Neural cell (in vitro differentiated cells): Measurements from ENCODE around the gene NFX1. TPM values are rescaled to one million over a fixed set of nuclear protein-coding genes. Genes with fewer than 3 reads are reported as not detected.

ENCODE experiments used
- H2AFZ ChIP-seq: fragments of 200-600, 300-800 bp; sonication (generic), shearing (Covaris generic); 2 replicates; pipeline ENCODE4 v1.6.0; 2014; ENCODE audit warnings: low read depth, mild to moderate bottlenecking, antibody characterized with exemption, low read length, moderate library complexity
- H3F3A ChIP-seq: fragments of 200-600 bp; shearing (Covaris generic); 2 replicates; pipeline ENCODE4 v1.6.1; 2016; ENCODE audit warnings: mild to moderate bottlenecking, moderate library complexity, mixed read lengths, antibody characterized with exemption, low read length; ENCODE audit not compliant: insufficient read depth, poor library complexity, severe bottlenecking
- H3K27ac ChIP-seq: fragments of 200-600, 300-800 bp; sonication (generic), shearing (Covaris generic); 2 replicates; pipeline ENCODE4 v1.5.1; 2014; ENCODE audit warnings: mild to moderate bottlenecking, low read length, moderate library complexity
- H3K27me3 ChIP-seq: fragments of 300-800, 200-600 bp; sonication (generic), shearing (Covaris generic); 2 replicates; pipeline ENCODE4 v1.6.0; 2014; ENCODE audit warnings: mild to moderate bottlenecking, low read depth, low read length, moderate library complexity; ENCODE audit not compliant: insufficient read depth
- H3K36me3 ChIP-seq: fragments of 300-800, 200-600 bp; sonication (generic), shearing (Covaris generic); 2 replicates; pipeline ENCODE4 v1.5.1; 2014; ENCODE audit warnings: mild to moderate bottlenecking, antibody characterized with exemption, low read length, moderate library complexity; ENCODE audit not compliant: insufficient read depth
- H3K4me2 ChIP-seq: fragments of 300-800, 200-600 bp; sonication (generic), shearing (Covaris generic); 2 replicates; pipeline ENCODE4 v1.6.0; 2014; ENCODE audit warnings: mild to moderate bottlenecking, low read length
- H3K4me3 ChIP-seq: fragments of 300-800, 200-600 bp; sonication (generic), shearing (Covaris generic); 2 replicates; pipeline ENCODE4 v1.5.1; 2014; ENCODE audit warnings: mild to moderate bottlenecking, low read length, moderate library complexity
- H3K79me2 ChIP-seq: fragments of 200-600 bp; shearing (Covaris generic); replicated peaks from 2 replicates; pipeline ENCODE4 v1.6.0; 2014; ENCODE audit warnings: mild to moderate bottlenecking, low read length, moderate library complexity; ENCODE audit not compliant: insufficient read depth
- H3K9ac ChIP-seq: fragments of 300-800, 200-600 bp; sonication (generic), shearing (Covaris generic); 2 replicates; pipeline ENCODE4 v1.6.1; 2016; ENCODE audit warnings: mild to moderate bottlenecking, low read length, mixed read lengths
- H3K9me2 ChIP-seq: fragments of 200-600 bp; shearing (Covaris generic); 2 replicates; pipeline ENCODE4 v1.6.1; 2016; ENCODE audit warnings: mild to moderate bottlenecking, low read length, mixed read lengths; ENCODE audit not compliant: insufficient read depth
- H3K9me3 ChIP-seq: fragments of 200-600, 300-800 bp; sonication (generic), shearing (Covaris generic); 2 replicates; pipeline ENCODE4 v1.6.1; 2016; ENCODE audit warnings: mild to moderate bottlenecking, mixed run types, low read length, moderate library complexity, mixed read lengths
- H4K20me1 ChIP-seq: fragments of 200-600 bp; shearing (Covaris generic); 2 replicates; pipeline ENCODE4 v1.6.1; 2016; ENCODE audit warnings: mild to moderate bottlenecking, mixed run types; ENCODE audit not compliant: insufficient read depth
- EP300 ChIP-seq: fragments of 450-650 bp; conservative IDR thresholded peaks from 2 replicates; pipeline ENCODE4 v1.6.1; 2014; ENCODE audit warnings: antibody characterized with exemption, mild to moderate bottlenecking, moderate library complexity; ENCODE audit not compliant: poor library complexity, severe bottlenecking
- EZH2 ChIP-seq: fragments of 200-600, 300-800 bp; shearing (Covaris generic), sonication (generic); IDR thresholded peaks from 2 replicates; pipeline ENCODE4 v1.6.1; 2014; ENCODE audit warnings: antibody characterized with exemption, low read length, borderline replicate concordance, mild to moderate bottlenecking; ENCODE audit not compliant: insufficient read depth, poor library complexity, severe bottlenecking
- MXI1 ChIP-seq: fragments of 450-650 bp; conservative IDR thresholded peaks from 2 replicates; pipeline ENCODE4 v1.6.1; 2014; ENCODE audit warnings: antibody characterized with exemption, mild to moderate bottlenecking; ENCODE audit not compliant: poor library complexity, severe bottlenecking
- POLR2AphosphoS5 ChIP-seq: IDR thresholded peaks from 2 replicates; pipeline ENCODE4 v1.6.1; 2012
- RAD21 ChIP-seq: fragments of 450-650 bp; conservative IDR thresholded peaks from 2 replicates; pipeline ENCODE4 v1.6.1; 2014; ENCODE audit warnings: antibody characterized with exemption, mild to moderate bottlenecking, moderate library complexity
- SMC3 ChIP-seq: fragments of 450-650 bp; conservative IDR thresholded peaks from 2 replicates; pipeline ENCODE4 v1.6.1; 2014; ENCODE audit warnings: antibody characterized with exemption, mild to moderate bottlenecking, moderate library complexity; ENCODE audit not compliant: poor library complexity
- TAF1 ChIP-seq: IDR thresholded peaks from 2 replicates; pipeline ENCODE4 v1.6.1; 2012; ENCODE audit warnings: low read depth
- polyA plus RNA-seq: library from polyadenylated mRNA; depleted of rRNA; stranded (reverse); fragments of >200 nt; gene quantifications from 2 replicates; pipeline ENCODE4 v1.2.3, GENCODE V29; 2014
- TF ChIP-seq, protein P1 (sequence below): IDR thresholded peaks from 2 replicates; pipeline ENCODE4 v1.6.1; 2012; ENCODE audit warnings: borderline replicate concordance
- TF ChIP-seq, protein P2 (sequence below): fragments of 450-650 bp; IDR thresholded peaks from 2 replicates; pipeline ENCODE4 v1.5.1; 2014; ENCODE audit warnings: antibody characterized with exemption, mild to moderate bottlenecking, moderate library complexity; ENCODE audit not compliant: poor library complexity, severe bottlenecking

The NFX1 gene
- polyA plus RNA-seq, 1 donor from 2014 or later = 14.7 TPM

DNA sequence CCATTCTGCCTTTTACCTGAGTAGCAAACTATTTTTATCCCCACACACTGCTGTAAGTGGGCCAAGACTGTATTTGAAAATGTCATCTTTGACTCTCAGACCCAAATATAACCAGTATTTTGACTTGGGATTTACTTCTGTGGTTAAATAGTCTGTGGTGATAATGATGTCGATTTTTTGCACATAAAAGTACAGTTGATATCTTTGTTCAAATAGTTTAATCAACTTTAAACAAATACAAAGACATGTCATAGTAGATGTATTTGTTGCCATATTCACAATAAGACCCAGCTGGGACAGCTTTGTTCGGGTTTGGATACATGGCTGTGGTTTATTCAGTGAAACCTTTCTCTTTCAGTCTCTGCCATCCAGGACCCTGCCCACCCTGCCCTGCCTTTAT lies 20.4 kb downstream of the NFX1 start:
- H3K4me3 ChIP-seq = no peak overlapping the region
- H3K27me3 ChIP-seq = no peaks in the 10 kb centered on the region
- H3K4me2 ChIP-seq = no peak overlapping the region
- H2AFZ ChIP-seq = no peak overlapping the region
- no peaks in the 10 kb centered on the region for H4K20me1 ChIP-seq
- no peaks in the 10 kb centered on the region for H3K9me2 ChIP-seq
- no peaks in the 10 kb centered on the region for H3K9me3 ChIP-seq
- no peaks in the 10 kb centered on the region for H3K79me2 ChIP-seq
- H3K36me3 ChIP-seq = peaks cover 15% of the 10 kb centered on the region
- TF ChIP-seq SMC3 (no peak), RAD21 (no peak), TAF1 (no peak), EZH2 (no peak), MXI1 (no peak), EP300 (no peak), POLR2AphosphoS5 (no peak)
- TF ChIP-seq, protein P1, sequence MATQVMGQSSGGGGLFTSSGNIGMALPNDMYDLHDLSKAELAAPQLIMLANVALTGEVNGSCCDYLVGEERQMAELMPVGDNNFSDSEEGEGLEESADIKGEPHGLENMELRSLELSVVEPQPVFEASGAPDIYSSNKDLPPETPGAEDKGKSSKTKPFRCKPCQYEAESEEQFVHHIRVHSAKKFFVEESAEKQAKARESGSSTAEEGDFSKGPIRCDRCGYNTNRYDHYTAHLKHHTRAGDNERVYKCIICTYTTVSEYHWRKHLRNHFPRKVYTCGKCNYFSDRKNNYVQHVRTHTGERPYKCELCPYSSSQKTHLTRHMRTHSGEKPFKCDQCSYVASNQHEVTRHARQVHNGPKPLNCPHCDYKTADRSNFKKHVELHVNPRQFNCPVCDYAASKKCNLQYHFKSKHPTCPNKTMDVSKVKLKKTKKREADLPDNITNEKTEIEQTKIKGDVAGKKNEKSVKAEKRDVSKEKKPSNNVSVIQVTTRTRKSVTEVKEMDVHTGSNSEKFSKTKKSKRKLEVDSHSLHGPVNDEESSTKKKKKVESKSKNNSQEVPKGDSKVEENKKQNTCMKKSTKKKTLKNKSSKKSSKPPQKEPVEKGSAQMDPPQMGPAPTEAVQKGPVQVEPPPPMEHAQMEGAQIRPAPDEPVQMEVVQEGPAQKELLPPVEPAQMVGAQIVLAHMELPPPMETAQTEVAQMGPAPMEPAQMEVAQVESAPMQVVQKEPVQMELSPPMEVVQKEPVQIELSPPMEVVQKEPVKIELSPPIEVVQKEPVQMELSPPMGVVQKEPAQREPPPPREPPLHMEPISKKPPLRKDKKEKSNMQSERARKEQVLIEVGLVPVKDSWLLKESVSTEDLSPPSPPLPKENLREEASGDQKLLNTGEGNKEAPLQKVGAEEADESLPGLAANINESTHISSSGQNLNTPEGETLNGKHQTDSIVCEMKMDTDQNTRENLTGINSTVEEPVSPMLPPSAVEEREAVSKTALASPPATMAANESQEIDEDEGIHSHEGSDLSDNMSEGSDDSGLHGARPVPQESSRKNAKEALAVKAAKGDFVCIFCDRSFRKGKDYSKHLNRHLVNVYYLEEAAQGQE = no peak
- TF ChIP-seq, protein P2, sequence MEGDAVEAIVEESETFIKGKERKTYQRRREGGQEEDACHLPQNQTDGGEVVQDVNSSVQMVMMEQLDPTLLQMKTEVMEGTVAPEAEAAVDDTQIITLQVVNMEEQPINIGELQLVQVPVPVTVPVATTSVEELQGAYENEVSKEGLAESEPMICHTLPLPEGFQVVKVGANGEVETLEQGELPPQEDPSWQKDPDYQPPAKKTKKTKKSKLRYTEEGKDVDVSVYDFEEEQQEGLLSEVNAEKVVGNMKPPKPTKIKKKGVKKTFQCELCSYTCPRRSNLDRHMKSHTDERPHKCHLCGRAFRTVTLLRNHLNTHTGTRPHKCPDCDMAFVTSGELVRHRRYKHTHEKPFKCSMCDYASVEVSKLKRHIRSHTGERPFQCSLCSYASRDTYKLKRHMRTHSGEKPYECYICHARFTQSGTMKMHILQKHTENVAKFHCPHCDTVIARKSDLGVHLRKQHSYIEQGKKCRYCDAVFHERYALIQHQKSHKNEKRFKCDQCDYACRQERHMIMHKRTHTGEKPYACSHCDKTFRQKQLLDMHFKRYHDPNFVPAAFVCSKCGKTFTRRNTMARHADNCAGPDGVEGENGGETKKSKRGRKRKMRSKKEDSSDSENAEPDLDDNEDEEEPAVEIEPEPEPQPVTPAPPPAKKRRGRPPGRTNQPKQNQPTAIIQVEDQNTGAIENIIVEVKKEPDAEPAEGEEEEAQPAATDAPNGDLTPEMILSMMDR = no peak
- no peak overlapping the region for H3K27ac ChIP-seq
- H3K9ac ChIP-seq = no peak overlapping the region
- H3F3A ChIP-seq = no peaks in the 10 kb centered on the region

DNA sequence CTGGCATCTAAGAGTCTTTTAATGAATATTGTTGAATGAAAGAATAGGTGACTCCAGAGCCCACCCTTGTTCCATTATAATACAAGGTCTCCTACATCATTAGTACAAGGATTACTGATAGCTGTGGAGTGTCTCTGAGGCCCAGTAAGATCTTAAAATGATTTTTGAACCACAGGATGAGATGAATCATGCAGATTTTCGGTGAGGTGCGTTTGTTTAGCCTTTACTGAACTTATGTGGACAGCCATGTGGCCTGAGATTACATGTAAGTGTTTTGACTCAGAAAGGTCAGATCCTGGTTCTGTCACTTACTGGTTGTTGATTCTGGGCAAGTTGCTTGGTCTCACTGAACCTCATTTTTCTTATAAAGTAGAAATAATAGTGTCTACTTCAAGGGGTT lies 21.6 kb downstream of the NFX1 start:
- Histone ChIP-seq H3F3A (no peaks in the 10 kb centered on the region), H3K4me2 (no peak overlapping the region), H3K36me3 (peaks cover 15% of the 10 kb centered on the region), H3K9me2 (no peaks in the 10 kb centered on the region), H3K79me2 (no peaks in the 10 kb centered on the region), H3K9ac (no peak overlapping the region), H2AFZ (no peak overlapping the region), H3K27ac (no peak overlapping the region), H3K9me3 (no peaks in the 10 kb centered on the region), H3K27me3 (no peaks in the 10 kb centered on the region), H3K4me3 (no peak overlapping the region), H4K20me1 (no peaks in the 10 kb centered on the region)
- TF ChIP-seq EP300 (no peak), MXI1 (no peak), SMC3 (no peak), EZH2 (no peak), POLR2AphosphoS5 (no peak), TAF1 (no peak), RAD21 (no peak)
- TF ChIP-seq, protein P2 = no peak
- TF ChIP-seq, protein P1 = no peak
